Measurements from ENCODE around the gene ATP1A1.
A peak's percentile ranks its signal among the peaks of the same experiment; 100 is the strongest.

Gene ATP1A1

DNA sequence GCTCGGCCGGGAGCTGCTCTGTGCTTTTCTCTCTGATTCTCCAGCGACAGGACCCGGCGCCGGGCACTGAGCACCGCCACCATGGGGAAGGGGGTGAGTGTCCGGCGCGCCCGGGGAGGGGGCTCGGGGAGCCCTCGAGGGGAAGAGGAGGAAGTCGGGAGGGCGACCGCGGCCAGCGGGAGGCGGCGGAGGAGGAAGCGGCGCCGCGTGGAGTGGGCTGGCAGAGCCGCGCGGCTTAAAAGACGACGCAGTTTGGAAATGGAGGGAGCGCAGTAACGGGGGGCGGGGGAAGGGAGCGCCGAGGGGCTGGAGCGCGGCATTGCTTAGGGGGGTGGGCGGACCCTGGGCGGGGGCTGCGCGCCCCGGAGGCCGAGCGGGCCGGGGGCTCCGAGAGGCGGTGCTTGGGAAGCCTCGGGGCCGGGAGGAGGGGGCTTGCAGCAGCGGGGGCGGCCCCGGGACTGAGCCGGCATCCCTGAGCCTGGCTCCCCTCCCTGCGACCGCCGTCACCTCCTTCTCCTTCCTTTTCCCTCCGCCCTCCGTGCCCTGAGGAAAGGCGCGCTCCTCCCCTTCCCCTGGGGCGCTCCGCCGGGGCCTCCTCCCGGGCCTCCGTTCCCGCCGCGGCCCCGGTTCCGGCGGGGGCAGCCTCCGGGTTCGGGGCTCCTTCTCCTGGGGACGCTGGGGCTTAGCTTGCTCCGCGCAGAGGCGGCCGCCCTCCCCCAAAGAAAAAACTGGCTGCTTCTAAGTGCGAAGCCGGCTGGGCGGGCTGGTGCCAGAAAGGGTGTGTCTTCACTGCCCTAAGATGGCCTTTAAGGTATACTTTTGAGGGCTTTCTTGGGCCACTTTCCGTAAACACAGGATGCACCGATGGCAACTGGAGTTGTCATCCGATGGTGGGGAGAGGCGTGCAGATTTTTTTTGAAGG, 648 bp downstream of the ATP1A1 start:
- DNase-seq: peak; percentile 21

DNA sequence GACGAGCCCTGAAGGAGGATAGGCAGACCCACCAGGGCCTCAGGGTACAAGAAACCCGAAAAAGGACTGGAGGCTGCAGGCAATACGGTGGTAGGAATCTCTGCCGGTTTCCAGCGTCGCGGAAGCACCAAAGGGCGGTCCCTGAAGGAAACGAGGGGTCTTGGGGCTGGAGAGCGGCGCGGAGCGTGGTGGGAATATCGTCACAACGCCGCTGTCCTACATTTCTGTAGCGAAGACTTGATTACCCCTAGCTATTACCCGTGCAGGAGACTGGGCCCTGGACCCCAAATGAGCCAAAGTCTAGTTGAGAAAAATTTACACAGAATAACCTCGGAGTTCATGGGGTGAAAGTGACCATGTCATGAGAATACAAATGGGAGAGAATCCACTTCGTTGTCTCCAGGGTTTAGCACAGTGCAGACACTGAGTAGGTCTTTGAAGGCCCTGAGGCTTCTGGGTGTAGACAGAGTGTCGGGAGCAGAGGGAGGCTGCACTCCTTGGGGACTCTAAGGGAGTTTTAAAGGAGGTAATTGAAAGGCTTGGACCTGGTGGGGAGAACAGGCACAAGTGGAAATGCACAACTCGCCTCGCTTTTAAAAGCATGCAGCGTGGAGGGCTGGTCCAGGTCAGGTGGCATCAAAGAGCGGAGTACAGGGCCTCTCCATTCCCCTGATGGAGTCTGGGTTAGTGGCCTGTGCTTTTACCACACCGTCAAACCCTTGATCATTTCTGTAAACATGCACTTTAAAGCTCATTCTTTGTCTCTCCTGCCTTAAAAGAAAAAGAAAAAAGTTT, 1.5 kb downstream of the ATP1A1 start:
- no peak for DNase-seq

DNA sequence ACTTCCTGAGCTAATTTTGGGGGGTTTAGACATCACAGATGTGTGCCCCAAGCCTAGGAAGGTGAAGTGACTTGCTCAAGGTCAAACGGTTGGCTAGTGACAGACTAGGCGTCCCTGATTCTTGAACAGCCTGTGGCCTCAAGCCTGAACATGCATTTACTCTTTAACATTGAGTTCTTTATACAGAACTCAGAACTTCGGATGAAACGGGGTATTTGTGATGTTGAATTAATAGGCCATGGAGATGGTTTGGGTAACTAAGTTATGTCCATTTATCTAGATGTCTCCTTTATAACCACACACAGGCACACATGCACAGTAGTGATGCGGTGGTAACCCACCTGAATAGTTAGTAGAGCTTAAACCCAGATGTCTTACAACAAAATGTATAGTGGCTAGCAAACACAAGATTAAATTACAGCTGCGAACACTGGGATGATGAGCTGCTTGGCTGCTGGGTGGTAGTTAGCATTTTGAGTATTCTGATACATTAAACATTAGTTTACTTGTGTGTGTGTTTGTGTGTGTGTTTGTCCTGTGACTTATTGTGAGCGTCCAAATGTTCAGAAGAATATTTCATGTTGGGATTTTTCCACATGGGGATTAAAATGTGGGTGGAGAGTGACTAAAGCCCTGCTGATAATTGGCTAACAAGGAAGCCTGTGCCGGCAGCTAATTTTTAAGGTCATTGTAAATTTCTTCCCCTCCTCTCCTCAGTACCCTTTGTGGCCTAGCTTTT, 2.3 kb downstream of the ATP1A1 start:
- DNase-seq: no peak

DNA sequence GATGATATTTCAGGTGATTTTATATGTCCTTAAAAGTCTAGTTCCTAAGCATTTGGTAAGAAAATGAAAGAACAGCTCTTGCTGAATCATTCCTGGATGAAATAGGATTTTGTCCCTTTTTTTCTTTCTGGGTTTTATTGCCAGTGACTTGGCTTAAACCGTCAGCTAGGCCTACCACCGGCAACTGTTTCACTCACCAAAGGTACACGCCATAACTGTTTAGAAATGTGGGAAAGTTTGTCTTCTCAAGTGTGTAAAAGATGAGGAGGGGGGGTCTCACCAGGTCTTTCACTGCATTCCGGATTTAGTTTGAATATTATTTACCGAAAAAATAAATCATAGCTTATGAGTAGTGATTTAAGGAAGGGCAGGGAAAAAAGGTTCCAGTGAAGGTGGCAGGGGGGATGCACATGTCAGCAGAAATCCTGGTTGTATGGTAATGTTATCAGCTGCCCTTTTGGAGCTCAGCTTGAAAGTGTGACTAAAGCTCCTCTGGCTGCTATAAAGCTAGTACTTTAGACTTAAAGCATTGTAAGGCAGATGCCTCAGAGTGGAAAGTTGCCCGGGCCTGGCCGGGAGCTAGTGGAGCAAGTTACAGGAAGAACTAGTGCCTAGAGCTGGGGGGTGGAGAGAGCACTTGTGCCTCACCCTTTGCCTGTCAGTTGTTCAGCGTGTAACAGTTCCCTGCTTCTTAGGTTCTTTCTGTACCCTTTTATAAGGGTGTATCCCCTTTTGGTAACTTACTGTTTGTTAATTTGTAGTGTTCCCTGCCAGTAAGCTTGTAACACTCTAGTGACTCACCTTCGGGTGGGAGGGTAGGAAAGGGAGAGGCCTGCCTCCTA, 3.1 kb downstream of the ATP1A1 start:
- no peak for DNase-seq

DNA sequence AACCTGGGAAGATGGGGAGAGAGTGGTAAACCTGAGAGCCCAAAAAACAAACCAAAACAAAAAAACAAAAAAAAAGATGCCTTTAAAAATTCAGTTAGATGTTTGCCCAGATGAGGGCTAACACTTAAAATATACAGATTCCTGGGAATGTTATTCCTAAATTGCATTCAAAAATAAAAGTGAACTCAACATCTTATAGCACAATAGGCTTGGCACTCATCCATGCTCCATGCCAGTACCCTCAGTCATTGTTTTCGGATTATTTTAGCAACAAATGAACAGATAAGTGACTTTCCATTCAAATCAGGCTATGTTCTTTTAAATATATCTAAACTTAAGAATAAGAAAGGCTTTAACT, 3.7 kb downstream of the ATP1A1 start:
- no peak for DNase-seq

DNA sequence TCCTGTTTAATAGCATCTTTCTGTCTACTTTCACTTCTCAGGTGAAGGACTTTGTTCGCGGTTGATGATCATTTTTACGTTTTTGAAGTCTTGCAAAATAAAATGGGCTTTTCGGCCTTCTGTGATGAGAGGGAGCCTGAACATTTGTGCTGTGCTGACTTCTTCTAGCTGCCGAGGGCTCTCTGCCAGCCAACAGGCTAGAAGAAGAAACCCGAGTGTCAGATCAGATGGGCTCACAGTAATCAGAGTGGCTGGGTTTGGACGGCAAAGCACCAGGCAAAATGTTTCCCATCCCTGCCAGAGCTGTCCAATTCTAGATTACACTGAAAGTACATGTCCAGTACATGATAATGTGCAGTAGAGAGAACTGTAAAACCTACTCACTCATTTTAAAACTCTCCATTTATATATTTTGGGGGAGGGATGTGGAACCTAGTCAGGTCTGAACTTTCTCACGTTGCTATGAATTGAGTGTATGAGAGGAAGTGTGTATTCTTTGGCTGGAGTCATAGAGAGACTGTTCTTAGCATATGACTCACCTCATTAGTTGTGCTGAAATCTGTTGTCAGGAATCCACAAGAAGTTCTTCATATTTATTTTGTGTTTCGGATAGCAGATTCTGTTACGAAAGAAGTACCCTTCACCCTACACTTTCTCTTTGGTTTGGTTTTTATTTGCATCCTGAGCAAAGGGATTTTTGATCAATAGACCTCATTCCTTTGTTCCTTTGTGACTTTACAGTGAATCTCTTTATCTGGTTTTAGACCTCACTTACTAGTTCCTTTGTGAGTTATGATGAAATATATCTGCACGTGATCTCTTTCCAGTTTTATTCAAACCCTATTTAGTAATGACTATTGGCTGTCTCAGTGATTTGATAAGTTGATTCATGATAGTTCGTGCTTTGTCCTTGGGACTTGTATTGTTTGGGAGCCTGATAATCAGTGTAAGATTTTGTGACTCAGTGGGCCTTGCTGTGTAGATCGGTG, 4.8 kb downstream of the ATP1A1 start:
- no peak for DNase-seq

DNA sequence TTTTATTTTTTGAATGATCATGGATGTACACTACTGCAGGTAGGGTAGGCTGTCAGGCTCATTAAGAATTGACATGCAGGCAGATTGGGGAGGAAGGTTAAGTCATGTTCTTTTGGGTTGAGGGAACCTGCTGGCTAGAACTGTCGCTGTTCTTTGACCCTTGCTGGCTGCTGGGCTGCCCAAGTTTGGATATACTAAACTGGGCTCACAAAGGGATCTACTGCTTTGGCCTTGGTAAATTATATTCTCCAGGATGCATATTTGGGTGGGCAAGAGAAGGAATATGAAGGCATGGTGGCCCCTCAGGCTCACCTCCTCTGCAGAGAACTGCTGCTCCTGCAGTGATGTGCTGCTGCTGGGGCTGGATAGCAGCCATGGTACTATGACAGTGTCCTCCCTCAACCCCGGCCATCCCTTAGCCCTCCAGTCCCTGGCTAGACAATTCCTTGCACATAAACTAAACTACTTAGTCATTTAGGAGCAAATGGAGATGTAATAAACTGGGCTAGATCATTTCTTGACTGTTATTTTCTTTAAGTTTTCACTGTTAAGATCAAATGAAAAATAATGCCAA, 6.1 kb downstream of the ATP1A1 start:
- DNase-seq: no peak

DNA sequence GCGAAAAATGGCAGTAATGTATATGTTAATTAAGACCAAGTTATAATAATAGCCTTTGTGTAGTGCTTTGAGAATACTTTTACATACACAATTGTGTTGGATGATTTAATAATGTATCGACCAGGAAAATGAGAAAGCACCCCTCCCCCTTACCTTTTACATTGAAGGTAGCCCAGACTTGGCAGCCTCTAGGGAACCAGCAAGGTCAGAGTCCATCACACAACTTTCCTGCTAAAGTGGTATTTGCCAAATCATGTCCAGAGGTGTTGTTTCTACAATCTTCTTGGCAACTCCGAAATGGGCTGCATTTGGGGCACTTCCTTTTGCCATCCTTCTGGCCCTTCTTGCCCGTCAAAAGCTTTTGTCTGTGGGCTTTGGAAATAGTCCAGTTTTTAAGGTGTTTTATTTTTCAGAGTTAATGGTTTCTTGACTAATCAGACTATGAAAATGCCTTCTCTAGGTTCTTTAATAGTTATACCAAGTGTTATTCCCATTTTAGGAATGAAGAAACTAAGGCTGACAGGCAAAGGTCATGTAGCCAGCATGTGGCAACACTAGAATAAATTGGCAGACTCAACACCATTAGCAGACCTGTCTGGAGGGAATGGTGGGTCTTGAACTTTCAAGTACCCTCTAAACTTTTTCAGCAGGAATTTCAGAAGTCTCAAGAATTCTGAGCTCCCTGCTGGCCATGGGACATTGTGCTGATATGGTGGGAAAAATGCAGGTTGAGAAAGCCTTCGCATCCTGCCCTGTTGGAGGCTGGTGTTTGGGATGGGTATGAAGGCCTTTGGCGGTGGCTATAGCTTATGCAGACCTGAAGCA, 6.8 kb downstream of the ATP1A1 start:
- DNase-seq: no peak

DNA sequence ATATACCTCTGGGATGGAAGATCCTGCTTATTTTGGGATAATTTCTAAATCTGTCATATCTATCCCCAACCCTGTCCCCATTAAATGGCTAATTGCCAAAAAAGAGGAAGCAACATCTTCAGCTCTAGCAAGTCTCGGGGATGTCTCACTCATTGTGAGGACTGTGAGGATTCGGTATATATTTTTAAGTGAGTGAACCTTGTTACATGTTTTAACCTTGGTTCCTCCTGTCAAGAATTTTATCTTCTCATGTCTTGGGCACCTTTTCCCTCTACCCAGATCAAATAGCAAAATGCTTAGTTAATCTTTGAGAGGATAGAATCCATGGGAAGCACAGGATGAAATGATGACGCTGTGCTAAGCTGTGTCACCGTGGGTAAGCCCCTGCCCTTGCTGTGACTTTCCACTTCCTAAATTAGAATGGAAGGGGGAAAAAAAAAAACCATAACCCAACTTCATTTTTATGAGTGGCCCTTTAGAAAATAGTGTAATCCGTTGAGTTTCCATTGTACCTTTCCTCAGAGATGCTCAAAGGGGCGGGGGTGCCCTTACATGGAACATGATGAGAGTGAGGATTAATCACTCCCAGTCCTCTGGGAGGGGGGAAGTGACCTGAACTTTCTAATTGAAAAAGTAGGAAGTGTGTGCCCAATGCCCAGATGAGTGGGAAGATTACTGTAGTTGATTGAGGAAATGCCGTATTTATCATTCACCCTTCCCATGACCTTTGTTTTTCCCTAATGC, 7.6 kb downstream of the ATP1A1 start:
- DNase-seq: no peak

DNA sequence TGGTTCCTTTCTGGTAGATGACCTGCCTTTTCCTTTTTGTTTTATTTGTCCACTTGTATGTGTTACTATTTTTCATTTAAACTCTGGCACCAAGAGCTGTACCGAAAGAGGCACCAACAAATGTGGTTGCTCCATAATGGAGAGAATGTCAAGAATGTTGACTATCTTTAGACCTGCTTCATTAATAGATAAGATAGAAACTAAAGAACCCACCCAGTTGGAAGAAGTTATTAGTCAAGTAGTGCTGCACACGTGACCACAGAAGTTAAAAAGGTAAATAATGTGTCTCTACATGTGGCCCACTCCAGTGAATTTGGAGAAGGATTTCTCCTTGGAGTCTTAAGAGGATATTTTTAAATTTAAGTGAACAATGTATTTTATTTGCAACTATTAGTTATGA, 9.3 kb downstream of the ATP1A1 start:
- DNase-seq: no peak

DNA sequence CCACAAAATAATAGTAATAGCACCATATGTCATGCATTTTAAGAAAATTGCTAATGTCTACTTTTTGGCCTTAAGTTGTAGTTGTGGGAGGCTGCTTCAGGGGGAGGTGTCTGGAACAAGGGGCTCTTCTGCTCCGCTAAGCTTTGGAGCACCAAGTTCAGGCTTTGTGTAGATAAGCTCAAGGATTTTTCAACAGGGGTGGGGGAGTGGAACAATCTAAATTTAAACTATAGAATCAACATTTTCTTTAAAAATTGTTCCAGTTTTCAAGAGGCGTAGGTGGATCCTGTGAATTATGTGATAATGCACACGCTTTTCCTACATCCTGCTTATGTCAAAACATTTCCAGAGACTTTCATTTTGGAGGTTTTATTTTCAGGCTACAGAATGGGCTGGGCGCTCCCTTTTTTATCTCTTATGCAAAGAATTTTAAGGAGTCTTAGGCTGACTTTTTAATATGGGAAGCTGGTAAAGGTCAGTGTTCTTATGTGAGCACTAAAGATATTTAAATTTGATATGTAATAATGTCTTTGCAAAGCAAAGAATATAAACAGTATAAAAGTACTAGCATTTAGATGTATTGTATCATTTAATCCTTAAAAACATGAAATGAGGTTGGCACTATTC, 9.9 kb downstream of the ATP1A1 start:
- DNase-seq: no peak

DNA sequence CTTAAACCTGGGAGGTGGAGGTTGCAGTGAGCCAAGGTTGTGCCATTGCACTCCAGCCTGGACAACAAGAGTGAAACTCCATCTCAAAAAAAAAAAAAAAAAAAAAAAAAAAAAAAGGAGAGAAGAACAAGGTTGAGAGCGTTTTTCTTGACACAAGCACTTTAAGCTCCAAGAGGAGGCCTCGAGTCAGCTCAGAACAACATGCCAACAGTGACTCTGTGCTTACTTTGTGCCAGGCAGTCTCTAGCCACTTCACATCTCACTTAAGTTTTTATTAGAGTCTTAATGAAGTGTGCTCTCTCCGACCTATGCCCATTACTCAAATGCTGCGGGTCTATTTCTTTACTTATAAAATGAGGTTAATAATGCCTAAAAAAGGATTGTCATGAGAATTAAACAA, 13.0 kb downstream of the ATP1A1 start:
- DNase-seq: no peak

DNA sequence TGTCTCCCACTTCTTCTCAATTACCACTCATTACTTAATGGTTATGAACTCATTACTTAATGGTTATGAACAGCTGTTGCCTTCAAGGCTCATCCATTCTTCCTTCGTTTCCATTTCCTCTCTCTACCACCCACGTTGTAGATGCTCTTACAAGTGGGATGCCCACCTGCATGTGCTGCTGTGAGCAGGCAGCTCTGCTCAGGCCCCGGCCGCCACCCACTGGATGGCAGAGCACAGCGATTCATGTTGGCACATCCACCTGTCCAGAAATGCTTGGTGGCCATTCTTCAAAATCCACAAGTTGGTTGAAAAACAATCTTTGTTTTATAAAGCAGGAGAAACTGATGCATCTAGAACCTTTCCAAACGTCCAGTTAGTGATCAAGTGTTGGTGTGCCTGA, 14.5 kb downstream of the ATP1A1 start:
- DNase-seq: no peak

DNA sequence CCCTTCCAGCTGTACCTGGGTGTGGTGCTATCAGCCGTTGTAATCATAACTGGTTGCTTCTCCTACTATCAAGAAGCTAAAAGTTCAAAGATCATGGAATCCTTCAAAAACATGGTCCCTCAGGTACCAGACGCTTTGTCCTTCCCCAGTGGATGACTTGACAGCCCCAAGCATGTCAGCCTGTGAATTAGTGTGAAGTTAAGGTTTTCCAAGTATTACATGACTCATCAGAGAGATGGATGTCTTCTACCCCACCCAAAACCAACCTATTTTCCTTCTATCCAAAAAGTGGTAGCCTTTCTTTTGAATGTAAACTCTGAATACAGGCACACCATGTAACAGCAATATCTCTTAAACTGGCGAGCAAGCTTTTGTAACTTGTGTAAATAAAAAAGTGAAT, 15.1 kb downstream of the ATP1A1 start:
- DNase-seq: no peak

DNA sequence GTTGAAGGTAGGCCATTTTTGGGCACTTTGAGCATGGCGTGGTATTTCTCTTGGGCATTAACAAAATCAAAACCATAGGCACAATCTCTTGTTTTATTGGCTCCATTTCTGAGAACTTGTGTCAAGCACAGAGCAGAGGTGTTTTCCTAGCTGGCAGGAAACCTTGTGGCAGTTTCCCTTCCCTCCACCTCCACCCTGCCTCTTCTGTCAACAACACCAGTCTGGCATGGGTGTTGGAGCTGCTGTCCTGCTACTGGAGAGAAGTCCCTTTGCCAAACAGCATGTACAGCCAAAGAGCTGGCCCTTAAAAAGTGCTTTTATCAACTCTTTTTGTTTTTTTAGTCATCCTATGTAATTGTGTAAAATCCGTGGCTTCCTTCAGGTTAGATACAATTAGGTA, 16.0 kb downstream of the ATP1A1 start:
- no peak for DNase-seq

DNA sequence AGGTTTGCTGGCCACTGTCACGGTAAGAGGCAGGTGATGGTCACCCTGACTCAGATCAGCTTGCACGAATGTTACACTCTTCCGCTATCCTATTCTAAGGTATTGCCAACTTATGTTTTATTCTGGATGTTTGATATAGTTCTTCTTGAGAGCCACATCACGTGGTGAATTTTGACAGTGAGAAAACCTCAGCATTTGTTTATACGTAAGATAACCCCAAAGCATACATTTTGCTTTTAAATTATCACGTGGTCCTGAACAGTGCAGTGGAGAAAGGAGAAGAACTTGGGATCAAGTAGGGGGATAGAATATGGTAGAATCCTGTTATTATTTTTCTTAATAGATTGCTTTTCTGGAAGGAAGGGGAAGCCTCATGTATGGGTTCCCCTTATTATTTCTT, 16.6 kb downstream of the ATP1A1 start:
- DNase-seq: no peak

DNA sequence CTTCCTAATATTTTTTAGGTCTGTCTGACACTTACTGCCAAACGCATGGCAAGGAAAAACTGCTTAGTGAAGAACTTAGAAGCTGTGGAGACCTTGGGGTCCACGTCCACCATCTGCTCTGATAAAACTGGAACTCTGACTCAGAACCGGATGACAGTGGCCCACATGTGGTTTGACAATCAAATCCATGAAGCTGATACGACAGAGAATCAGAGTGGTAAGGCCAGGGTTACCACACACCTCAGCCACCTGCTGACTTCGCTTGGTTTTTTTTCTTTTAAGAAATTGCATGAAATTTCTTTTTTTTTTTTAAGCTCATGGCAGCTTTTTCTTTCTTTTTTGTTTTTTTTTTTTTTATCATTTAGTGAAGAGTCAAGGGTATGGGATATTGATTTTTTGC, 17.2 kb downstream of the ATP1A1 start:
- DNase-seq: no peak

DNA sequence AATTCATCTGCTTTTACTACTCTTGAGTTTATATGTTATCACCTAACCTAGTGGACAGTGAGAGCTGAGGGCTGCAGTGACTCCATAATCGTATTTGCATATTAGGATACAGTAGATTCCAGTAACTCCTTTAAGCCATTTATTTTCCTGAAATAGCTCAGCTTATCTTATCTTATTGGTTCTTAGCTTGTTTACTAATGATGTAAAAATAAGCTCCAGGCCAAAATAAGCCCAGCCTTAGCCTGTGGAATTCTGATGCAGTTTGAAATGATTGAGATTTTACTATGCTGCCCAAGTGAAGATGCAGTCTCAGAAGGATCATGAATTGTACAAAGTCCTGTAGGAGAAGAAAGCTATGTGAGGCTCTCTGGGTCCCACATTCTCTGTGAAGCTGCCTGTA, 18.1 kb downstream of the ATP1A1 start:
- no peak for DNase-seq

All from NCI-H1694 treated with DMSO at 0.1 percent for 48 hours (cell line).